Measurements from ENCODE around the gene INVS.
"Not testable (repeated sequence)": the region's sequence is repeated elsewhere in the genome, so short reads cannot be mapped to it uniquely, and the experiment has no call there.

The INVS gene

GRCh38 chr9:100098887-100099721 lies at the start of gene INVS, which contains the start of gene ERP44:
INVS (plus strand) TSS chr9:100099243; CDS start chr9:100104522, 5,279 bp downstream.
ERP44 (minus strand) TSS chr9:100099000; CDS start chr9:100098840, 160 bp downstream.
- peak; percentile 98 for DNase-seq

- DNase-seq: no peak
Measured at GRCh38 chr9:100049551-100049950, 49.5 kb upstream of the INVS start.

- no peak for DNase-seq
Measured at GRCh38 chr9:100052375-100052774, 46.7 kb upstream of the INVS start.

GRCh38 chr9:100056561-100056960 lies 42.5 kb upstream of the INVS start:
- no peak for DNase-seq

- no peak for DNase-seq
Measured at GRCh38 chr9:100057624-100058023, 41.4 kb upstream of the INVS start.

- no peak for DNase-seq
Measured at GRCh38 chr9:100058699-100059579, 40.1 kb upstream of the INVS start.

- not testable (repeated sequence) for DNase-seq
Measured at GRCh38 chr9:100062683-100063082, 36.4 kb upstream of the INVS start.

- DNase-seq: no peak
Measured at GRCh38 chr9:100063185-100063584, 35.9 kb upstream of the INVS start.

- DNase-seq: no peak
Measured at GRCh38 chr9:100064872-100065581, 34.0 kb upstream of the INVS start.

- DNase-seq: no peak
Measured at GRCh38 chr9:100066539-100066938, 32.5 kb upstream of the INVS start.

- DNase-seq: not testable (repeated sequence)
Measured at GRCh38 chr9:100067990-100068389, 31.1 kb upstream of the INVS start.

- DNase-seq: not testable (repeated sequence)
Measured at GRCh38 chr9:100069068-100069467, 30.0 kb upstream of the INVS start.

GRCh38 chr9:100070104-100071041 lies 28.7 kb upstream of the INVS start:
- no peak for DNase-seq

GRCh38 chr9:100071271-100071670 lies 27.8 kb upstream of the INVS start:
- no peak for DNase-seq

- DNase-seq: no peak
Measured at GRCh38 chr9:100072805-100073204, 26.2 kb upstream of the INVS start.

GRCh38 chr9:100074093-100074492 lies 24.9 kb upstream of the INVS start:
- DNase-seq: no peak

- no peak for DNase-seq
Measured at GRCh38 chr9:100074989-100075388, 24.1 kb upstream of the INVS start.

GRCh38 chr9:100076256-100076655 lies 22.8 kb upstream of the INVS start:
- DNase-seq: not testable (repeated sequence)

- no peak for DNase-seq
Measured at GRCh38 chr9:100082782-100083181, 16.3 kb upstream of the INVS start.

GRCh38 chr9:100083448-100084127 lies 15.5 kb upstream of the INVS start:
- DNase-seq: no peak

GRCh38 chr9:100084128-100084453 lies 15.0 kb upstream of the INVS start:
- DNase-seq: no peak

Measured in activated CD4-positive, alpha-beta T cell treated with anti-CD3 and anti-CD28 coated beads for 48 hours (primary cell).